ENCODE measurements around the gene THEMIS. TPM values are rescaled to one million over a fixed set of nuclear protein-coding genes. Genes with fewer than 3 reads are reported as not detected.

The THEMIS gene
- total RNA-seq, 1 experiment from 2014 or later = not detected

GRCh38 chr6:127923135-127923534, 22.3 kb upstream of the THEMIS start:
- H3K36me3 Mint-ChIP-seq = peaks cover 12% of the 10 kb centered on the region
- H3K27ac Mint-ChIP-seq = no peak overlapping the region
- DNase-seq (ENCODE audit: low spot score) = no peak
- ChIA-PET POLR2A (no interaction called here), CTCF (no interaction called here)
- no peak for ATAC-seq
- H3K4me3 Mint-ChIP-seq = no peak overlapping the region
- TF ChIP-seq TEAD4 (CRISPR knock-in tag; IDR thresholded peaks at IDR 0.05) (no peak), CTCF (IDR thresholded peaks at IDR 0.05) (no peak), E2F5 (CRISPR knock-in tag; IDR thresholded peaks at IDR 0.05) (no peak), ZBTB43 (CRISPR knock-in tag; IDR thresholded peaks at IDR 0.05) (no peak), AR (CRISPR knock-in tag; IDR thresholded peaks at IDR 0.05) (no peak), ZNF425 (CRISPR knock-in tag; conservative IDR thresholded peaks at IDR 0.05) (no peak), ZNF263 (CRISPR knock-in tag; IDR thresholded peaks at IDR 0.05; ENCODE audit: low read depth) (no peak), RORB (CRISPR knock-in tag; IDR thresholded peaks at IDR 0.05) (no peak), NFATC4 (CRISPR knock-in tag; IDR thresholded peaks at IDR 0.05) (no peak), TCF7 (CRISPR knock-in tag; IDR thresholded peaks at IDR 0.05; ENCODE audit: low read depth) (no peak), PRDM15 (CRISPR knock-in tag; IDR thresholded peaks at IDR 0.05) (no peak), FOXP1 (CRISPR knock-in tag; IDR thresholded peaks at IDR 0.05; ENCODE audit: borderline replicate concordance) (no peak), ZNF232 (CRISPR knock-in tag; IDR thresholded peaks at IDR 0.05) (no peak), RELA (CRISPR knock-in tag; IDR thresholded peaks at IDR 0.05; ENCODE audit: borderline replicate concordance) (no peak)
- H3K4me1 Mint-ChIP-seq = peaks cover 8% of the 10 kb centered on the region
- H3K9me3 Mint-ChIP-seq = peaks cover 42% of the 10 kb centered on the region
- no peaks in the 10 kb centered on the region; the same call in 1 of the 2 replicates for H3K27me3 Mint-ChIP-seq (ENCODE audit: low read depth)
